ENCODE data around the gene KRTAP5-1. TPM values are rescaled to one million over a fixed set of nuclear protein-coding genes. Genes with fewer than 3 reads are reported as not detected.
"Not testable (repeated sequence)": the region's sequence is repeated elsewhere in the genome, so short reads cannot be mapped to it uniquely, and the experiment has no call there.

The KRTAP5-1 gene, protein sequence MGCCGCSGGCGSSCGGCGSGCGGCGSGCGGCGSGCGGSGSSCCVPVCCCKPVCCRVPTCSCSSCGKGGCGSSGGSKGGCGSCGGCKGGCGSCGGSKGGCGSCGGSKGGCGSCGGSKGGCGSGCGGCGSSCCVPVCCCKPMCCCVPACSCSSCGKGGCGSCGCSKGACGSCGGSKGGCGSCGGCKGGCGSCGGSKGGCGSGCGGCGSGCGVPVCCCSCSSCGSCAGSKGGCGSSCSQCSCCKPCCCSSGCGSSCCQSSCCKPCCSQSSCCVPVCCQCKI
- not detected for polyA plus RNA-seq (2013, experiment 1 of 2; ENCODE audit: insufficient read length)
- not detected for polyA plus RNA-seq (2013, experiment 2 of 2; ENCODE audit: insufficient read length)

DNA sequence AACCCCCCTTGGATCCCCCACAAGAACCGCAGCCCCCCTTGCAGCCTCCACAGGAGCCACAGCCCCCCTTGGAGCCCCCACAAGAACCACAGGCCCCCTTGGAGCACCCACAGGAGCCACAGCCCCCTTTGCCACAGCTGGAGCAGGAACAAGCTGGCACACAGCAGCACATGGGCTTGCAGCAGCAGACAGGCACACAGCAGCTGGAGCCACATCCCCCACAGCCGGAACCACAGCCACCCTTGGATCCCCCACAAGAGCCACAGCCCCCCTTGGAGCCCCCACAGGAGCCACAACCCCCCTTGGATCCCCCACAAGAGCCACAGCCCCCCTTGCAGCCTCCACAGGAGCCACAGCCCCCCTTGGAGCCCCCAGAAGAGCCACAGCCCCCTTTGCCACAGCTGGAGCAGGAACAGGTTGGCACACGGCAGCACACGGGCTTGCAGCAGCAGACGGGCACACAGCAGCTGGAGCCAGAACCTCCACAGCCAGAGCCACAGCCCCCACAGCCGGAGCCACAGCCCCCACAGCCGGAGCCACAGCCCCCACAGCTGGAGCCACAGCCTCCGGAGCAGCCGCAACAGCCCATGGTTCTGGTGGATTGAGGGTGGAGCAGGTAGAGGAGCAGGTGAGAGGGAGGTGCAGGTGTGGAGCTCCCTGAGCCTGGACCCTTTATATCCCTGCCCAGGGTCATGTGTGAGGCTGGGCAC, at the start of gene KRTAP5-1:
Gene KRTAP5-1, minus strand, starts transcription at position 623 of the 710 bp plus-strand sequence. Its CDS starts 34 bp downstream, at position 589.
- not testable (repeated sequence) for DNase-seq

DNA sequence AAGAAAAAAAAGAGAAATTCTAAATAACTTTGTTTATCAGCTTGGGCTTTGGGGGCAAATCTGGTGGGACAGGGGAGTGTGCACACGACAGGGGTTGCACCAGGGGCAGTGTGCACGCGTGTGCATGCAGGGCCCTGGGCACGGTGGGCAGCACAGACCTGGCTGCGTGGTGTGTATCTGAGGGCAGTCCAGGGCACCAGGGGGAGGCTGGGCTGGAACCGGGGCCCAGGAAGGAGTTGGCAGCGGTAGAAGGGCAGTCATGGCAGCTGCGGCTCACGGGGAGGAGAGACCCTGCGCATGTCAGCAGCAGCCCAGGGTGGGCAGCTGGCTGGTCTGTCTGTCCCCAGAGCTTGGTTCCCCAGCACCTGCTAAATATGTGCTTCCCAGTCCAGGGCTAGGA, 48.8 kb upstream of the KRTAP5-1 start:
- DNase-seq: no peak

DNA sequence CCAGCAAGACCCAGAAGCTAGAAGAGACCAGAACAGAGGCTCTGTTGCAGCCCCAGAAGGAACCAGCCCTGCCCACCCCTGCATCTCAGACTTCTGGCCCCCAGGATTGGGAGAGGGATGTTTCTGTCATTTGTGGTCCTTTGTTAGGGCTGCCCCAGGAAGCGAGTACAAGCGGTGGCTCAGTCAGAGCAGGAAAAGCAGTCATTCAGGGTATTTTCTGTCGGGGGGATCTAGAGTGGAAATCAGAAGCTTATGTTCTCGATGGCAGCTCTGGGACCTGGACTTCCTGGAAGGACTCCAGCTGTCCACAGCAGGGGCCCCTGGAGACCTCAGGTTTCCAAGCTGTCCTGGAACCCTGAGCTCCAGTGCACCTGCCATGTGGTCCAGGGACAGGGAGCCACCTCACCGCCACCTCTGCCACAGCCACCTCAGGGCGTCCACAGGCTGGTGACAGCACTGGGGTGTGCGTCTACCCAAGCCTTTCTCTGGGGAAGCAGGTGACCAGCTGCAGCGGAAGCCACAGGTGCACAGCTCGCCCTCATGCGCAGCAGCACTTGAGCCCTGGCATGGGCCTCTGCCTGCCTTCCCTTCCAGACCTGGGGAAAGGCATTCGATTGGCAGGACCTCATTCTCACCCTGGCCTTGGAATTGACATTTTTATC, 47.1 kb upstream of the KRTAP5-1 start:
- DNase-seq: no peak

DNA sequence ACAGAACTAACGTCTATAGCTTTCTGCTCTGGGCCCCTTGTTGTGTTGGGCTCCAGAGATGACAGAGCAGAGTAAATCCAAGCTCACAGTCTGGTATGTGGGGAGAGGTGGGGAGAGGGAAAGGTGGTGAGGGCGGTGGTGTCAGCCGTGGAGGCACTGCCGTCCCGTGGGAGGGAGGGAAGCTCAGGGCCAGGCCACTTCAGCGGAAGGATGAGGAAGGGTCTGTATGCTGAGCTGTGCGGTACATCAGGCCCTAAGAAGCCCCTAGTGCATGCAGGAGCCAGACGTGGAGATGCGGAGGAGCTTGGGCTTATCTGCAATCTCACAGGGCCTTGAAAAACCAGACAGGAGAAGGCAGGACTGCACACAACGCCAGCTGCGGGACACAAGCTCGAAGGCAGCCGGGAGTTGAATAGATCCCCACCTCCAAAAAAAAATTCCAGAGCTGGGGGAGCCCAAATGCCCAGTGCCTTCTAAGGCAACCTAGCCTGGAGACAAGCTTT, 46.0 kb upstream of the KRTAP5-1 start:
- DNase-seq: no peak

DNA sequence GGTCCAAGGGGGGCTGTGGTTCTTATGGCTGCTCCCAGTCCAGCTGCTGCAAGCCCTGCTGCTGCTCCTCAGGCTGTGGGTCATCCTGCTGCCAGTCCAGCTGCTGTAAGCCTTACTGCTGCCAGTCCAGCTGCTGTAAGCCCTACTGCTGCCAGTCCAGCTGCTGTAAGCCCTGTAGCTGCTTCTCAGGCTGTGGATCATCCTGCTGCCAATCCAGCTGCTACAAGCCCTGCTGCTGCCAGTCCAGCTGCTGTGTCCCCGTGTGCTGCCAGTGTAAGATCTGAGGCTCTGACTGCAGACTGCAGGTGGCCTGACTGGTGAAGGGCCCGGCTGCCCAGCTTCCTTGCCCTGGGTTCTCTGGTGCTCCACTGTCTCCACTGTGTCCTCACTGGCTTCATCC, 45.2 kb upstream of the KRTAP5-1 start:
- DNase-seq: no peak

DNA sequence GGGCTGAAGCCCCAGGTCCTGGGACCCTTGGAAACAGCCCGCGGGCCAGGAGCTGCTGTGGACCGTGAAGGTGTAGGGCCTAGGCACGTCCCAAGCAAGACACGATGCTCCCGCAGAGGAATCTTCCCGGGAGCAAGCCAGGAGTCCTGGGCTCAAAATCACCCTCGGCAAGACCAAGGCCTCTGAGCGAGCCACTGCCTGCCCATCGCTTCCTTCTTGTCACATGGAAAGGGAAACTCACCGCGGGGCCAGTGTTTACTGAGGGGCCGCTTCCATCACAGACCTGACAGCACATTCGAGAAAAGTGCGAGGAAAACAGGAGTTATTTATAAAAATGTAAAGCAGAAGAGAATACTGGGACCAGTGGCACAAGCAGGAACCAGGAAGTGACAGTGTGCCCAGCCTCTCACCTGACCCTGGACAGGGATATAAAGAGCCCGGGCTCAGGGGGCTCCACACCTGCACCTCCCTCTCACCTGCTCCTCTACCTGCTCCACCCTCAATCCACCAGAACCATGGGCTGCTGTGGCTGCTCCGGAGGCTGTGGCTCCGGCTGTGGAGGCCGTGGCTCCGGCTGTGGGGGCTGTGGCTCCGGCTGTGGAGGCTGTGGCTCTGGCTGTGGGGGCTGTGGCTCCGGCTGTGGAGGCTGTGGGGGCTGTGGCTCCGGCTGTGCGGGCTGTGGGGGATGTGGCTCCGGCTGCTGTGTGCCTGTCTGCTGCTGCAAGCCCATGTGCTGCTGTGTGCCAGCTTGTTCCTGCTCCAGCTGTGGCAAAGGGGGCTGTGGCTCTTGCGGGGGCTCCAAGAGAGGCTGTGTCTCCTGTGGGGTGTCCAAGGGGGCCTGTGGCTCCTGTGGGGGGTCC, 44.5 kb upstream of the KRTAP5-1 start, which contains the start of gene KRTAP5-5:
Gene KRTAP5-5, plus strand, starts transcription at position 450 of the 860 bp plus-strand sequence. Its CDS starts 66 bp downstream, at position 516.
- DNase-seq: no peak

DNA sequence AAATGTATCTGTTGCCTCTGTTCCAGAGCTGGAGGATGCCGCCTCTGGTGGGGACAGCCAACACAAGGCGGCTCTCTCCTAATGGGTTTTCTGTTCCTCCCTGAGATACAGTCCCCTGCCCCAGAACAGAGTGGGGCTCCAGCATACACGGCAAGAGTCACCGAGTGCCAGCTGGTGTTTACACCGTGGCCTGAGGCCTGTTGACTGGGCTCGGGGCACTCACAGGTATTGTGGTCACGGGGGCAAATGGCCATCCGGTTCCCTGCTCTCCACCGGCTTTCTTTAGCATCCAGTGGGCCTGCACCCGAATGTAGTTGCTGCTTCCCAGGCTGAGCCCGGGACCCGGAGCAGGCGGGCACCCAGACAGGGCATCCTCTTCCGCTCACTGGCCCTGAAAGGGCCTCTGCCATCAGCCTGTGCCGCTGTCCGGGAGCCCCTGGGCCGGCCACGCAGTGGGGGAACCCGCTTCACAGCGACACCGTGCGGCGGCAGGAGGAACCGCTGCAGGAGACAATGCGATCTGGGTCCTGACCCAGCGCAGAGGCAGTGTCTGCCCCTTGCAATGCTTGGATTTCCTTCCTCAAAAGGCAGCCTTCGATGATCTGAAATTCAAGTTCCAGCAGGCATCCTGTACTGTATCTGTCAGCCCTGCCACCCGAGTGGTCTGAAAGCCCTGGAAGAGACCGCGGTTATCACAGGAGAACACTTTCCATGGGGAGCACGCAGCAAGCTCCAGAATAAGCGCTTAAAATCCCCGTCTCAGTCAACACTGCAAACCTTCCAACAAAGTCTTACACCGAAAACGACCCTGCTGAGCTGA, 43.6 kb upstream of the KRTAP5-1 start:
- DNase-seq: no peak

DNA sequence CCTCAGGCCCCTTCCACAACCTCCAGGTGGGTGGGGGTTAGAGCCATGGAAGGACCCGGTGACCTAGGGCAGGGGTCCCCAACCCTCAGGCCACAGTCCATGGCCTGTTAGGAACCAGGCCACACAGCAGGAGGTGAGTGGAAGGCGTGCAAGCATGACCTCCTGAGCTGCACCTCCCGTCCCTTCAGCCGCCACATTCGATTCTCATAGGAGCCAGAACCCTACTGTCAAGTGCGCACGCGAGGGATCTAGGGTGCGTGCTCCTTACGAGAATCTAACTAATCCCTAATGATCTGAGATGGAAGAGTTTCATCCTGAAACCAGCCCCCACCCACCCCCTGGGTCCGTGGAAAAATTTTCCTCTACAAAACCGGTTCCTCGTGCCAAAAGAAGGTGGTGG, 40.5 kb upstream of the KRTAP5-1 start:
- DNase-seq: no peak

DNA sequence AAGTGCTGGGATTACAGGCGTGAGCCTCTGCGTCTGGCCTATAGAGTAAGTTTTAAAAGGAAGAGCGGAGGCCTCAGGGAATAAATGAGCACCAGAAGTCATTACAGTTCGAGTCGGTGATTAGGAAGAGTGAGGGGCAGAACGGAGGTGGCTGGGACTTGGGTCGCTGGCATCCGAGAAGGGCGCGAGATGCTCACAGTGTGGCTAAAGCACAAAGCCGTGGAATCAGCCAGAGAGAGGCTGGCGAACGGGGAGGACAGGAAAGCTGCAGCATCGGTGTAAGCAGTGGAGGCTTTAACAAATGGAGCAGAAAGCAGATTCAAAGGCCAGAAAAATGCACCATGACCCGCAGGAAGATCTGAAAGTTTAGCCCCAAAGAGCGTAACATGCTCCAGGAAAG, 39.5 kb upstream of the KRTAP5-1 start:
- DNase-seq: no peak

DNA sequence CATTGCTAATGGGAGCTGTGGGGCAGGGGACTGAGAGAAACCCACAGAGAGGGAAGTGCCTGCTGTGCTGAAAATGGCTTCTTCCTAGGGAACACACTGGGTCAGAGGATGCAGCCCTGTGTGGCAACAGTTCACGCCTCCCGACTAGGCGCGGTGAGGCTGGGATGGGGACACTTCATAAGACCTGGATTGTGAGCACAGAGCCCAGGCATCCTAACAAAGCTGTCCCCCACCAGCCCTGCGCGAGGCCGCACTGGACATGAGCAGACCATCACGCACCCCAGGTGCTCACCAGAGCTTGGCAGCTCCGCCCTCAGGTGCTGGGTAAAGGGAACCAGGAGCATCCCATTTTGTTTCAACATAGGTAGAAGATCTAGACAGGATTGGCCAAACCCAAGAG, 38.6 kb upstream of the KRTAP5-1 start:
- no peak for DNase-seq

DNA sequence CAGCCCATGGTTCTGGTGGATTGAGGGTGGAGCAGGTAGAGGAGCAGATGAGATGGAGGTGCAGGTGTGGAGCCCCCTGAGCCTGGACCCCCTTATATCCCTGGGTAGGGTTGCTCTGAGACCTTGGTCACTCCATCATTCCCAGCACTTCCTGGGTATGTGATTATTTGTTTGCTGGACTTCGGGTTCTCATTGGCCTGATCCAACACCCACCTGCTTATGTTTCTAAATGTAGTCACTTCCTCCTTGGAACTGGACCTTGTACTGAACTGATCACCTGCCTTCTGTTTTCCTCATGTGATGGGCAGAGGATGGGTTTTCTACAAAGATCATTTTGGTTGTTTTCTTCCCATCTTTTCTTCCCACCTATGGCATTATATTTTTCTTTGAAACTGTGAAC, 37.0 kb upstream of the KRTAP5-1 start, which contains the start of gene KRTAP5-4:
Gene KRTAP5-4, minus strand, starts transcription at position 53 of the 400 bp plus-strand sequence. Its CDS starts 45 bp downstream, at position 8.
- DNase-seq: no peak

DNA sequence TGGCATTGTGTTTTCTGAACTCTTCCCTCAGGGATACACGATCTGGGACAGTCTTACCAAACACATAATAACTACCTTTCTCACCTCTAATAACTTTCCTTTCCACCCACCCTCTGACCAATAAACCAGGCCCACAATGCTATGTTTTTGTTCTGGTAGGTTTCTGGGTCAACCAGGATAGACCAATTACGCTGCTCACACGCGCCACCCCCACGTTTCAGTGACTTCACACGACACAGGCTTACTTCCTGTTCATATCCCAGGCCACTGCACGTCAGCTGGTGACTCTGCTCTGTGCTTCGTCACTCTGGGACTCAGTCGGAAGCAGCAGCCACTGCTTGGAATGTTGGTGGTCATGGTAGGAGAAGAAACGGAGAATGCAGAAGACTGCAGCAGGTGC, 34.4 kb upstream of the KRTAP5-1 start:
- DNase-seq: no peak

DNA sequence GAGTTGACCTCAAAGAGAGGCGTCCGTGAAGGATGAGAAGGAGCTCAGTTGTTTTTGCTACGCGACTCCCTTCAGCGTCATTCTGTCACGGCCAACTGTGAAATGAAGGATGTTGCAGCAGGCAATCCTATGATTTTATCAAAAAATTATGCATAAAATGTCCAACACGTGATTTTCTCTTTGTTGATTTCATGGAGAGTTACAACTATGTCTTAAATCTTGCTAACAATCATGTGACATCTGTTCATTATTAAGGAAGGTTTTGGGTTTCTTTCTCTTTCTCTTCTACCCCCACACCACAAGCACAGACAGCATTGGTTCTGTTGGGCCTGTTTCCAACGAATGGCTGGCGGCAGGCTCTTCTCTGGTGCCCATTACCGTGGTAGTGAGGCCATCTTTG, 33.1 kb upstream of the KRTAP5-1 start:
- peak; percentile 21 for DNase-seq

DNA sequence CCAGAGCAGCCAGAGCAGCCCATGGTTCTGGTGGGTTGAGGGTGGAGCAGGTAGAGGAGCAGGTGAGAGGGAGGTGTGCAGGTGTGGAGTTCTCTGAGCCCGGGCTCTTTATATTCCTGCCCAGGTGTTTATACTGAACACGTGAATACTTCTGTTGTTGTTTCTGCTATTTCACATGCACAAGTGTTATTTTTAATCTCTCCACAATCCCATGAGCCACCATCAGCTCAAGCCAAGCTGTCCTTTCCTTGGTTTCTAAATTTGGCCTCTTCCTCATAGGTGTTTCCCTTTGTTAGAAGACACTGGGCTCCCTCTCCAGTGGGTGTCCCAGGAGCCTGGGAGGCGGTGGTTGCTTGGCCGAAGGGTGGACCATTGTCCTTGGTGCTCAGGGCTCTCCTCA, 23.3 kb upstream of the KRTAP5-1 start, which contains the start of gene KRTAP5-3:
Gene KRTAP5-3, minus strand, starts transcription at position 101 of the 400 bp plus-strand sequence. Its CDS starts 78 bp downstream, at position 23.
- no peak for DNase-seq

DNA sequence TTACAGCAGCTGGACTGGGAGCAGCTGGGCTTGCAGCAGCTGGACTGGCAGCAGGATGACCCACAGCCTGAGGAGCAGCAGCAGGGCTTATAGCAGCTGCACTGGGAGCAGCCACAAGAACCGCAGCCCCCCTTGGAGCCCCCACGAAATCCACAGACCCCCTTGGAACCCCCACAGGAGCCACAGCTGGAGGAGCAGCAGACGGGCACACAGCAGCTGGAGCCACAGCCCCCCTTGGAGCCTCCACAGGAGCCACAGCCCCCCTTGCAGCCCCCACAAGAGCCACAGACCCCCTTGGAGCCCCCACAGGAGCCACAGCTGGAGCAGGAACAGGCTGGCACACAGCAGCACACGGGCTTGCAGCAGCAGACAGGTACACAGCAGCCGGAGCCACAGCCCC, 22.8 kb upstream of the KRTAP5-1 start:
- not testable (repeated sequence) for DNase-seq

DNA sequence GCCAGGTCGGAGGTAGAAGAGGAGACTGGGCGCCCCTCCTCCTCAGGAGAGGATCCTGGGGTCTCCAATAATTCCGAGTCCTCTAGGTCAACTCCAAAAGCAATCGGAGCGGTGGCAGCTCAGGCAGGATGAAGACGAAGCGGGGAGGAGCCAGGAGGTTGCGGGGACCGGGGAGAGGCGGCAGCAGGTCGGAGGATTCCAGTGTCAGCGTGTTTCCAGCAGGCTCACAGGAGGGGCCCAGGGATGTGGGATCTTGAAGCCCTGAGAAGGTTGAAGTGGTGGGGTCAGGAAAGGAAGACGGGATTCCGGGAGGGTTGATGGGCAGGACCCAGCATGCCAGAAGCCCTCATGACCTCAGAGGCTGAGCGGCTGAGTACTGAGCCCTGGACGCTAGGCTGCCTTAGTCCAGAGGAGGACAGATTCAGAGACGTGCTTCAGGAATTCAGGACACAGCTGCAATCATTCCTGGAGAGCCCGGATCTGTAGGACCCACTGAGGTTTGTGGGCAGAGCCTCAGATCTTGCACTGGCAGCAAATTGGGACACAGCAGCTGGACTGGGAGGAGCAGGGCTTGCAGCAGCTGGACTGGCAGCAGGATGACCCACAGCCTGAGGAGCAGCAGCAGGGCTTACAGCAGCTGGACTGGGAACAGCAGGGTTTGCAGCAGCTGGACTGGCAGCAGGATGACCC, 22.2 kb upstream of the KRTAP5-1 start:
- not testable (repeated sequence) for DNase-seq

DNA sequence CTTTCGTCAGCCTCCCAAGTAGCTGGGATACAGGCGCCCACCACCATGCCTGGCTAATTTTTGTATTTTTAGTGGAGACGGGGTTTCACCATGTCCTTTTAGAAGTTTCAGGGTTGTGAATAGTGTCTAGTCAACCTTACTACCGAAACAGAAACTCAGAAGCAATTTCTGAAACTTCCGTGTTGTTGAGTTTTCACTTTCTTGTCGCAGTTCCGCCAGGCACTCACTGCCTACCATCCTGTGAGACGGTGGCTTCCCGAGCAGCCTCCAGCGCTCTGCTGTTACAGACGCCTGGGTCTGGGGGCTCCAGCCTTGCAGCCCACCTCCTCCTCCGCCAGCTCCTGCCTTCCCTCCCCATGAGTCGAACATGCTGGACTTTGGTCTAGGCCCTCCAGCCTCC, 20.8 kb upstream of the KRTAP5-1 start:
- not testable (repeated sequence) for DNase-seq

DNA sequence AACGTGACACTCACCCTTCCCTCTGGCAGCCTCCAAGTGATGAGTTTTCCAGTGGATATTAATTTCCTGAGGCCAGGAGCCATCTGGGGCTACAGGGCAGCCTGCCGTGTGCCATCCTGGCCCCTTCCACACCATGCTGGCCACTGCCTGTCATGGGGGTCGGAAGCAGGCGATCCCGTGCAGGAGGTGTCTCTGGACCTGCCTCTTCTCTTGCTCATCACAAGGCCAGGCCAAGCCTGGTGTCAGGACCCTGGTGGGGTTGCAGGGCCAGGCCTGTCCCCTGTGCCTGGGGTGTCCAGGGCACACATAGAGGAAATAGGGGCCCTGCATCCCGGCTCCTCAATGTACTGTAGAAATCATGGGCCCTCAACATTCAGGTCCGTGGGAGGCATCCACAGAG, 19.6 kb upstream of the KRTAP5-1 start:
- no peak for DNase-seq

DNA sequence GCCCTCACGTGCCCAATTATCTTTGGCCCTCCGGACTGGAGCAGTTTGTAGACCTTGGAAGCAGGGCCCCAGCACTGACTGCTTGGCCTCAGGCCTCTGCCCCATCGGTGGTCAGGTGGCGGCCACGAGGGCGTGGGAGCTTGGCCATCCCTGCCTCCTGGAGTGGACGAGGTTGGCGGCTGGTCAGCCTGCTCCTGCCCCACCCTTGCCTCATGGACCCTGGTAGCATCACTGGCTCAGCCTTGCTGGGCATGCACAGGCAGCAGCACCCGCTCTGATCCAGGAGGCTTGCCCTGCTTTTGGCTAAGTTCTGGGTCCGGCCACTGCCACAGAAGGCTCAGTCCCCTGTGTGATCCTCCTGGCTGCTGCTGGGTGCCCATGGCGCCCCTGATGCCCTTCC, 19.1 kb upstream of the KRTAP5-1 start:
- DNase-seq: no peak

DNA sequence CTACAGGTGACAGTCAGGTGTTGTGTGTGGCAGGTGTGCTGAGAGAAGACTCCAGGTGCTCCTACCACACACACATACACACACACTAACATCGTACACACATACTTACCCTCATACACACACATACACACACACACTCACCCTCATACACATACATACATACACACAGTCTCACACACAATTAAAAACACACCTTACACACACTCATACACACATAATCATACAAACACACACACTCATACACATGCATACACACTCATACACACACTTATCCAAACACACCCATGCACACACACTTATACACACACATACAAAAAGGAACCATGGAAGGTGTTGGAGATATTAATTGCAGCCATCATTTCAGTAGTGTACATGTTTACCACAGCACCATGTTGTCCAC, 18.5 kb upstream of the KRTAP5-1 start:
- DNase-seq: no peak
